HG03045 (cell line): ENCODE measurements around the gene SLC27A3.

Source experiments
- ATAC-seq: cut with Tn5 transposase; IDR thresholded peaks from one replicate; pipeline ENCODE4 v1.9.1; 2021; ENCODE audit warnings: mild to moderate bottlenecking, moderate library complexity; ENCODE audit not compliant: unreplicated experiment

Gene SLC27A3, protein sequence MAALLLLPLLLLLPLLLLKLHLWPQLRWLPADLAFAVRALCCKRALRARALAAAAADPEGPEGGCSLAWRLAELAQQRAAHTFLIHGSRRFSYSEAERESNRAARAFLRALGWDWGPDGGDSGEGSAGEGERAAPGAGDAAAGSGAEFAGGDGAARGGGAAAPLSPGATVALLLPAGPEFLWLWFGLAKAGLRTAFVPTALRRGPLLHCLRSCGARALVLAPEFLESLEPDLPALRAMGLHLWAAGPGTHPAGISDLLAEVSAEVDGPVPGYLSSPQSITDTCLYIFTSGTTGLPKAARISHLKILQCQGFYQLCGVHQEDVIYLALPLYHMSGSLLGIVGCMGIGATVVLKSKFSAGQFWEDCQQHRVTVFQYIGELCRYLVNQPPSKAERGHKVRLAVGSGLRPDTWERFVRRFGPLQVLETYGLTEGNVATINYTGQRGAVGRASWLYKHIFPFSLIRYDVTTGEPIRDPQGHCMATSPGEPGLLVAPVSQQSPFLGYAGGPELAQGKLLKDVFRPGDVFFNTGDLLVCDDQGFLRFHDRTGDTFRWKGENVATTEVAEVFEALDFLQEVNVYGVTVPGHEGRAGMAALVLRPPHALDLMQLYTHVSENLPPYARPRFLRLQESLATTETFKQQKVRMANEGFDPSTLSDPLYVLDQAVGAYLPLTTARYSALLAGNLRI

DNA sequence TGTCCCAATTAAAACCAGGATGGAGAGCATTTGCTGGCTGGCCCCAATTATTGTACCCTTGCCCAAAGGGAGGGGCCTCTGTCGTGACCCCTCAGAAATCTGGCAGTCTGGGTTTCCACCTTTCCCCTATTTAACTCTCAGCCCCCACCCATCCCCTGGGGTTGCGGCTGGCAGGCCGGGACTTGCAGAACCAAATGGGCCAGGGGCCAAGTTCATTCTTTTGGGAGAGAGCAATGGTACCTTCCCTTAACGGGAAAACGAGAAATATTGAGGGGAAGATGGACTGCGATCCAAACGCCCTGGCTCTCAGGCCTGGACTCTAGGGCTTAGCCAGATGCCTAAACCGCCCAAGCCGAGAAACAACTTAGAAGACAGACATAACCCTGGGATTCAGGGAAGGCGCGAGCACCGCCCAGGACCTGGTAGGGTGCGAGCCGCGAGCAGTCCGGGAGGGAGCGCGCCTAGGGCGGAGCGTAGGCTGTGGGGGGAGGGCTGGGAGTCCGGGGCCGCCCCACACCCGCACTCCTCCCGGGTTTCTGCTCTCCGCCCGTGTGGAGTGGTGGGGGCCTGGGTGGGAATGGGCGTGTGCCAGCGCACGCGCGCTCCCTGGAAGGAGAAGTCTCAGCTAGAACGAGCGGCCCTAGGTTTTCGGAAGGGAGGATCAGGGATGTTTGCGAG, at the start of gene SLC27A3:
Gene SLC27A3, plus strand, starts transcription at position 628 of the 678 bp plus-strand sequence. CDS start 91 bp downstream, outside the sequence.
- peak; percentile 20 for ATAC-seq

DNA sequence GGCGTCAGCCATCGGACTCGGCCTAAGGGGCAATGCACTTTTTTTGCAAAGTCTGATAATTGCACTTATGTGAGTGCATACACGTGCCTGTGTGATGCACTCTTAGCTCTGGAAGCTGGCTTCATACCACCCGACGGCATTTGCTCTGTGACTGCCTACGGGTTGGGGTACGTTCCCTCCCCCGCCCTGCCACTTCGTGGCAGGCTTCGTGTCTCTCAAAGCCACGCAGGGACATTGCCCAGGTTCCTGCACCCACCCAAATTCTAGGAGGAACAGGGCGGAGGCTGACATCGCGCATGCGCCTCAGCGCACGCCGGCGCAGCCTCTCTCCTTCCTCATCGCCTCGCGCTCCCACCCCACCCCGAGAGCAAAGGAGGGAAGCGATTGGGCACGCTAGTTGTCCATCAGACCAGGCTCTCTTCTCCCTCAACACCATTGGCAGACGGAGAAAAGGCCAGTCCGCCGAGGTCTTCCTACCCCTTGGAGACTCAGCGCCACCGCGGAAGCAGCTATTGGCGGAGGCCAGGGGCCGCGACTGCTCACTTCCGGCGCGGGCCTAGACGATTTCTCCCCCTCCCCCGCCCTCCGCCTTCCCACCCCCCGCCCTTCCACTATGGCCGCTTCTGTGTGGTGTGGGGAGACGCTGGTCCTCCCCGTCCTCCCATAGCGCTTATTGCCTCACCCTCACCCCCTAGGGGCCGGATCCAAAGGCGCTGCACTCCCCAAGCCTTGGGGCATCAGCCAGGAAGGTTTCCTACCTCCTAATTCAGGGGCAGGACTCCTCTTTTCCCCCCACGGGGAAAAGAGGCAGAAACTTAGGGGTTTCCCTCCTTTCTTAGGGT, 47.5 kb upstream of the SLC27A3 start, which contains the start of gene INTS3:
Gene INTS3, plus strand, starts transcription at position 588 of the 842 bp plus-strand sequence. CDS start 585 bp downstream, outside the sequence.
- ATAC-seq, result peak; percentile 96

DNA sequence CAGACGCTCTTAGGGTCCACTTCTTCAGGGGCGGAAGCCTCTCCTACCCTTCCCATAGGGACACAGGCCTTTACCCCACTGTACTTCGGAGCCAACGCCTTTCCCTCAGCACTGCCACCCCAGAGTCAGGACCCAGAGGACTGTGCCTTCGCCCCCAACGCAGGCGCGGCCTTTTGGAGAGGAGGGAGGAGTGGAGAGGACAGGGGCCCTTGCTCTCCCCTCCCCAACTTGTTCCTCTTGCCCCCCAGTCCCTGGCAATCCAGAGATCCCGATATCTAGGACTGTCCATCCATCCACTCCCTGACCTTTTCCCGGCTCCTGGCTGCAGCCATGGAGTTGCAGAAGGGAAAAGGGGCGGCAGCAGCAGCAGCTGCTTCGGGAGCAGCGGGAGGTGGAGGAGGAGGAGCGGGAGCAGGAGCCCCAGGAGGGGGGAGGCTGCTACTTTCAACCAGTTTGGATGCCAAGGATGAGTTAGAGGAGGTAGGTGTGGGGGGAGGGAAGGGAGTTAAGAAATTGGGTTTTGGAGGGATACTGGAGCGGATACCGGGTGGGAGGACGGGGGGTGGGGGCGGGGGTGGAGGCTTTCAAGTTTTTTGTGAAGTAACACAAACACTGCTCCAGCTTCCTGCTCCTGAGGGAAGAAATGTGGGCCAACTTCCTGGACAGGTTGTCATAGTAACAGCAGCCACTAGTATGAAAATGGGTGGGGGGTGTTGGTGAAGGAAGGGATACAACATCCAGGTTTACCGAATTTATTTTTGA, 46.7 kb upstream of the SLC27A3 start:
- no peak for ATAC-seq

DNA sequence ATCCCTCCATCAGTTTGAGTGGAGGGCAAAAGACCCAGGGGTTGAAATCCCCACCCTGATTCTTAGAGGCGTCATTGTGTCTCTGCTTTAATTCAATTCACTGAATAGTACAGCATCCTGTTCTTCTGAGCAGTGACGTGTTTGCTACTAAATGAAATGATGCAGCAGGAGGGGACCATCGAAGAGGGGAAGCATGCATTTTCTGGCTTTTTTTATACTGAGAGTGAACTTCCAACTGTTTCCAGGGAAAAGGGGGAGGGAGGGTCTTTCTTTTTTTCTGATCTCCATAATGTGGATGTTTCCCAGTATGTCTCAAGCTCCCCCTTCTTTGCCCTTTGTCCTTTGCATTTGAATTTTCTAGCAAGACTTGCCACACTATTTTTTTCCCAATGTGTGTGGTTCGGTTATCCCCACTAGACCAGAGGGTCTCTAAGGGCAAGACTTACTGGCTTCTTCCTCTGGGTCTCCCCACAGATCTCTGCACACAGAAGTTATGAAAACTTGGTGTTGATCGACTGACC, 44.7 kb upstream of the SLC27A3 start:
- ATAC-seq, result no peak

DNA sequence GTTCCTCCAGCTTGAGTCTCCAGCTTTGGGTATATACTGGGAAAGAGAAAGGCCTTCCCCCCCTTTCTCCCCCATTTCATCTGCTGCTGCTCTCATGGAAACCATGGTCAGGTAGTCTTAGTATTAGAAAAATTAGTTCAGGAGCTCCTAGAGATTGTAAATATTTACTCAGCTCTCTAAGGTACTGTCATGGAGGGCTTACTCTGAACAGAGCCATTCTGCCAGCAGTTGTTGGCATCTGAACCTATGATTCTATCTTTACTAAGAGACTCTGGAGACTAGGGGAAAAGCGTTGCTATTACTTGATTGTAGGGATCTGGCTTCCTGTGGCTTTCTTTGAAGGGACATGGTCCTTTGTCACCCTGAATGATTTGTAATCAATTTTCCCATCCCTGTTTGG, 41.2 kb upstream of the SLC27A3 start:
- no peak for ATAC-seq

DNA sequence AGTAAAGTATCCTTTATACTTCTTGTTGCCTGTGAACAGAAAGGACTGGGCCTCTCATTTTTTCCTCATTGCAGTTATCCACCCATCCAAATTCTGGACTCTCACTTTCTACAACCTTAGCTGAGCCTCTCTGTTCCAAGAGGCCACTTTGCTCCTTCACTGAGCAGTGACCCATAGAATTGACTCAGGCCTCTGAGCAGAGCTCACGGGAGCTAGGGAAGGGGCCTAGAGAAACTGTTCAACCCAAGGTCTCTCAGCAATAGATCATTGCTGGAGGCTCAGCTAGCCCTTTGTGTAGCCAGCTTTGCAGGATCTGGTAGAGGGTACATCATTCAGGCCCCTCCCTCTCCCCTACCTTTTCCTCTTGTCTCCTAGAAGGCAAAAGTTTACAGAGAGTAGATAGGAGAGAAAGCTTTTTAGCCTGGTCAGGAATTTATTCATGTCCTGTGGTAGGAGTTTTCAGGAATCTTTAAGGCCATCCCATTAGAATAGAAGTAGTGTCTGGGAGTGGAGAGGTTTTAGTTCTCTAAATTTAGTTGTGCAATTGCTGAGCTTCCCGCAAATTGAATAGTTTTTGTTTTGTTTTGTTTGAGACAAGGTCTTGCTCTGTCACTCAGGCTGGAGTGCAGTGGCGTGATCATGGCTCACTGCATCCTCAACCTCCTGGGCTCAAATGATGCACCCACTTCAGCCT, 40.7 kb upstream of the SLC27A3 start:
- peak; percentile 31 for ATAC-seq

DNA sequence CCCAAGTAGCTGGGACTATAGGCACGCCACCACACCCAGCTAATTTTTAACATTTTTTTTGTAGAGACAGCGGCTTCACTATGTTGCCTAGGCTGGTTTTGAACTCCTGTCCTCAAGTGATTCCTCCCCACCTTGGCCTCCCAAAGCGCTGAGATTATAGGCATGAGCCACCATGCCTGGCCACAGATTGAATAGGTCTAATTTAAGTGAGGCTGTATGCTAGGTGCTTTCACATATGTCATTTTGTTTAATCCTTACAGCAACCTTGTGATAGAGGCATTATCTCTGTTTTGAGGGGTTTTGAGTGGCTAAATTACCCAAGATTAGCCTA, 40.2 kb upstream of the SLC27A3 start:
- ATAC-seq, result no peak

DNA sequence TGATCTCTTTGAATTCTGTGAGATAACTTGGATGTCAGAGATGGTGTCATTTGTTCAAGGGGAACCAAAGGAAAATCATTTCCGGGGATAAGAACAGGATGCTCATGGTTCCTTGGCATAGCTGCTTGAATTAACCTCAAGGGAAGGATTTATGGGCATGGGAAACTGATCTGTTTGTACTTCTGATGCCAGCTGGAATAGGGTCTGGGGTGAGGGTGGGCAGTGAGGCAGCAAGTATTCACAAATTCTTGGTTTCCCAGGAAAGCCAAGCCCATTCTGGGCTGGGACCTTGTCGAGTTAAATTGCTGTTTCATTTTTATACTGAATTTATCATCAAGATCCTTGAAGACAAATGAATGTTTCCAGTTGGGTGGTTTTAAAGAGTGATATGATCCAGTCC, 33.2 kb upstream of the SLC27A3 start:
- ATAC-seq, result no peak

DNA sequence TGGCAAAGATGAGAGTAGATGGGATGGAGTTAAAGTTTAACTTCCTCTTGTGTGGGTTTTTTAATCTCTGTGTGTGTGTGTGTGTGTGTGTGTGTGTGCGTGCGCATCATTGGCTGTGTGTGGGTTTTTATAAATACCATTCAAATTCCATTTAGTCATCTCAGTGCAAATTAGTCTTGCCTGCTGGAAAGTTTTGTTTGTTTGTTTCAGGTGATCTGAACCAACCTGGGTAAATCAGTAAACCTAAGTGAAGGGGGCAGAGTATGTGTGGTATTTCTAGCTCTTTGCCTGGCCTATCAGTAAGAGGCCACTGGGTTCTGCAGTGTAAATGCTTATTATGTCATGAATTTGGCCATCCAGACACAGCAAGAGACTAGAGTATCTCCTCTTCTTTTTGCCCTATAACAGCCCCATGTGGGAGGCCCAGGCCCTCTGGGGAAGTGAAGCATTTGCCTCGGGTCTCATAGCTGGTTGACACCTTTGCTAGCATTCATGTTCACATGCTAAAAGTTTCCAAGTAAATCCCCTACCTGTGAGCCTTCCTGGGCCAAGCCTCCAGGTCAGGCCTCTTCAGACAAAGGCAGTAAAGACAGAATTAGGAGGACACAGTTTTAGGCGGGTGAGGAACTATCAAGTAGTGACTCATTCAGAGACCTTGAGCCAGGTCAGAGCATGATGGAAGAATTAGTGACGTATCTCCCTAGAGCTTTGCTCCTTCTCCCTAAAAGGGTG, 32.6 kb upstream of the SLC27A3 start:
- peak; percentile 50 for ATAC-seq

DNA sequence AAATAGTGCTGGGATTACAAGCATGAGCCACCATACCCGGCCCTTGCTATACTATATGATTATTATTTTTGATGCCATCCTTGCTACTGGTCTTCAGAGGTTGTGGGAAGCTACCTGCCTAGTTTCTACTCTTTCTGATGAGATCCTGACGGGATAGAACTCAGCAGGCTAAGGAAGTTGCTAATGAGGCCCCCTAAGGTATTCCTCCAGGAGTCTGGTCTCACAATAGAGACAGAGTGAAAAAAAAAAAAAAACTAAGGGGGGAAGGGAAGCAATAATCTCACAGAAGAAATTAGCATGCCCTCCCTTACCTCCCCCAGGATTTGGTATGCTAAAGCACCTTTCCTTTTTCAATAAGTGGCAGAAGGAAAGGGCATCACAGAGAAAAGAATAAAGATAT, 29.8 kb upstream of the SLC27A3 start:
- no peak for ATAC-seq

DNA sequence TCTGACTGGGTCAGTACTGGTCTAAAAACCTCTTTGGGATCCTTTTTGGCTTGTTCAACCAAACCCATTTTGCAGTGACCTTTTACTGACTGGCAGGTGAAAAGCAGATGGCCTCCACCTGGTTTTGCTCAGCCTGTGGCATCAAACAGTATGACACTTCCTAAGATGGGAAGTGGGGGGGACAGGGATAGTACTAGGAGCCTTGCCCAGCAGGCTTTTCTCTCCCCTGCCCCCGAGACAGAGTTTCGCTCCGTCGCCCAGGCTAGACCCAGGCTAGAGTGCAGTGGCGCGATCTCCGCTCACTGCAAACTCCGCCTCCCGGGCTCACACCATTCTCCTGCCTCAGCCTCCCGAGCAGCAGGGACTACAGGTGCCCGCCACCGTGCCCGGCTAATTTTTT, 29.0 kb upstream of the SLC27A3 start:
- ATAC-seq, result no peak

DNA sequence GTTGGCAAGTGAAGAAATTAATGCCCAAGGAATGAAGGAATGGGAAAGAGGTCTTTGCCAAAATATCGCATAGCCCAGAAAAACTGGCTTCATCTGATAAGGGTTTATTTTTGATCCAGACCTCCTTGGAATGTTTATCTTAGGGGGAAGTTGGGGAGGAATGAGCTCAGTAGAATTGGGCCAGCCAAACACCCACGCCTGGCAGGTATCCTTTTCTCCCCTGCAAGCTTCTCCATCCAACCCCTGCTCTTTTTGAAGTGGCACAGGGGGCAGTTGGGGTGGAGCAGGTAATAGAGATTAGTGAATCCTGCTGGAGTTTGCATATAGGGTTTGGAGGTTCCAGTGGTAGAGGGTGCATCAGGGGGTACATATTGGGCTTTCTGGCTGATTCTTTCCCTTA, 26.3 kb upstream of the SLC27A3 start:
- no peak for ATAC-seq

DNA sequence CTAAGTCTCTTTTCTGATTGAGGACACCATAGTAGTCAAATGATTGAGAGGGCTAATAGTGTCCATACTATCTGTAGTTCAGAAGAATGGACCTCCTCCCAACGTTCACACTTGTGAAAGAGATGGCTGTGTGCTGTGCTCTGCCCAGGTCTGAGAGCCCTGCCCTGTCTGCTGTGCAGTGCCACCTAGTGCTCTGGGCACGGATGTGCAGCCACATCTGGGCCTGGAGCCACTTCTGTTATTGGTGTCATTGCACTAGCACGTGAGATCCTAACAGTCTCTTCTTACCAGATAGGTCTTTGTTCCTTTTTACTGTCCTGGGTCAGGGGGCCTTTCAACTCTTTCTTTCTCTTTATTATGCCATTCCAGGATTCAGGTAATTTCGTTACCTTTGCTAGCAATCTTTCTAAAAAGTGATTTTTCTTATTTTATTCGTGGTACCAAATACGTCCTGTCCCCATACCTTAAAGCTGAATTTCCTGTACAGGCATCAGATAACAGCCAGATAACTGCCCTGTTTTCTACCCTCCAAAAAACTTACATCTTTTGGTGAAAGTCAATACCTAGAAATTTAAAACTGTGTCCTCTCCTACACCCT, 25.7 kb upstream of the SLC27A3 start:
- peak; percentile 82 for ATAC-seq

DNA sequence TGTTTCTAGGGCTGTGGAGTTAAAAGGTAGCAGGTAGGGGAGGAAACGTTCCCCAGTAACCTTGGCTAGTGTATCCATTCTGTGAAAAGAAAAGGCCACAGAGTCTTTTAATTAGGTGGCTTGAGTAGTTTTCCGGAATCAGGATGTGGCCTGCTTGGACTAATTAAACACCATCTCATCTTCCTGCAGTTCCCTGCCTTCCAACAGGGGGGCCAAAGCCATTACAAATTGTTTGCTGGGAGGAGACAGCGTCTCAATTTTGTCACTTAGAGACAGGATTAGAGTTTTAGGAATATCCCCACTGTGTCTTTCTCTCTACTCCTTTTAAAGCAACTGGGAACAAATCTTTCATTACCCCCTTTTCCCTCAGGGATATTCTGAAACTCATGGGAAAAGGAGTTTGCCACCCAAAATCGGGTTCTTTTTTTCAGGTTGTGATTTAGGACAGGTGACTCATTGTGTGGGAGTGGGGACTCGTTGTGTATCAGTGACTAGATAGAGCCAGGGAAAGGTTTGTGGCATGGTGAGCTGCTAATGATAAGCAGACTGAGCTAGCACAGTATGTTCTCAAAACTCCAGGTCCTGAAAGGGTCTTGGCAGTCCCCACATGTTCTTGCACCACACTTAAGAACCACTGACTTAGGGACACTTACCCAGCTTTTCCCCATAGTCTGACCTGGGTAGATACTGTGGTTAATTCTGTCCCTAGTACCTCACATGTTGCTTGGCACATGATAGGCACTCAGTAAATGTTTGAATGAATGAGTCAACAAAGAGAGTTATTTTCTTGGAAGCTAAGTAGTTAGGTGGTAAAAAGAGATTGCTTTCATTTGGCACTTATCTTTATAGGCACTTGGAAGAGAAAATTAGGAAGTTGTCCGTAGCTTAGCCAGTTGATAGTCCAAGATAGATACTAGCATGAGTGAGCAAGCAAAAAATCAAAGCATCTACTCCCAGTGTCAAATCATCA, 24.9 kb upstream of the SLC27A3 start:
- no peak for ATAC-seq

DNA sequence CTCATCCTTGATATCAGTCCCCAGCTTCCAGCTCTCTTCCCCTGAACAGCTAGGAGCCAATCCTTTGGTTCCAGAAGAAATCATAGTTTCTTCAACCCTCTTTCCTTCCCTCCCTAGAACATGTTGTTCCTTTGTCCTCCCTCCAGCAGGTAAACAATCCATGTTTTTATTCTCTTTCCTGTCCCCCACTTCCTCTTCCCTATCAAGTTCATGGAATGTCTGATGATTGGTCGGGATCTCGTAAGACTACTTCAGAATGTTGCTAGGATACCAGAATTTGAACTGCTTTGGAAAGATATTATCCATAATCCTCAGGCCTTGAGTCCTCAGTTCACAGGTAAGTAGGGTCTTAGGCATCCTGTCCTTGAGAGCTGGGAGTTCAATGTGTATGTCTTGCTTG, 23.1 kb upstream of the SLC27A3 start:
- ATAC-seq, result no peak

DNA sequence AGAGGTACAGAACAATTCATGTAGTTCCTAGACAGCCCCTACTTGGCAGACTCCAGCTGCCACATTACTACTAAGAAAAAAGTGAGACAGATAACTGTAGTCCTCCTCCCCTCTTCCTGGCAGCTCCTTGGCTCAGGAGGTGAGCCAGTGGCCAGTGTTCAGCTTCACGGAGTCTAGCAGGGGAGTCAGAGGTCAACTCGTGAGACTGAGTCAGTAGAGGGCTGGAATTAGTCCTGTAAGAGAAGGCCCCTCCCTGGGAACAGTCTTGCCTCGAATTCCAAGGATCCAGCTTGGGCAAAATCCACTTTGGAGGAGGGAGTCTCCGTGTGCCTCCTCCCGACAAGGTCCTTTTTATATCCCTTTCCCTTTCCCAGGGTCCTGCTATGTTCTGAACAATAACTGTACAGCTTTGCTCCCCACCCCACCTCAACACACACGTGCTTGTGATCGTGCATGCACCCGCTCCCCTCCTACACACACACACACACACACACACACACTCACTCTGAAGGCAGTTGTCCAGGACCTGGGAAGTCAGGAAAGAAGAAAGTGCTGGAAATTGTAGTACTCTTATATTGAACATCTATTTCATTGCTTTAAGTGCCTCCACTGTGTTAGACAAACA, 22.5 kb upstream of the SLC27A3 start:
- no peak for ATAC-seq

DNA sequence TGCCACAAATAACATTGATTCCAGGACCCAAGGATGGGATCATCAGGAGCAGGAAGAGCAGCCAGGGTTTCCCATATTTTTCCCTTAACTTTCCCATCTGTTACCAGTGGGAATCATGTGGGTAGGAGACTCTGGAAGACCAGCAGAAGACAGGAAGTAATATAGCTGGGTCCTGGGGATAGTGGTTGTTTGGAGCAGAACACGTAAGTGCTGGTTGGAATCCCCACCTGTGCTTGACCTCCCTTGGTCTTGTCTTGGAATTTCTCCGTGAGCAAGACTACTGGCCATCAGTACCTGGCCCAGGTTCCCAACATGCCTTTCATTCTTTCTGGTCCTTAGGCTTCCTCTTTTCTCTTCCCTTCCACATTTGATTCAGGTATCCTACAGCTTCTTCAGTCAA, 20.9 kb upstream of the SLC27A3 start:
- ATAC-seq, result no peak
